CD14-positive monocyte (primary cell): Measurements from ENCODE around the gene DNAJC1. TPM values are rescaled to one million over a fixed set of nuclear protein-coding genes. Genes with fewer than 3 reads are reported as not detected.

Source experiments
- DNase-seq, 3 donors: peaks; one replicate each; pipeline ENCODE4 v3.0.0-alpha.2; 2011 to 2022
- H2AFZ ChIP-seq: 2 replicates; pipeline ENCODE4 v1.6.0; 2012; ENCODE audit warnings: mild to moderate bottlenecking, low read depth, low read length, inconsistent platforms; ENCODE audit not compliant: insufficient read depth, poor library complexity, severe bottlenecking
- H3K27ac ChIP-seq, 2 donors: 1 replicate in 1 of 2; 2 replicates in 1 of 2; pipeline ENCODE4 v1.5.1; 2012 to 2013; ENCODE audit warnings: low read length in 2 of 2, control low read depth in 1 of 2, inconsistent platforms in 1 of 2, low read depth in 1 of 2, mild to moderate bottlenecking in 1 of 2
- H3K27me3 ChIP-seq, 2 donors: one replicate each; pipeline versions ENCODE4 v1.6.0 to v1.6.1; 2011 to 2013; ENCODE audit warnings: low read length in 2 of 2; ENCODE audit not compliant: control insufficient read depth in 2 of 2, insufficient read depth in 2 of 2
- H3K36me3 ChIP-seq, 2 donors: replicated peaks in 1 of 2; 1 replicate in 1 of 2; 2 replicates in 1 of 2; pipeline versions ENCODE4 v1.5.1 to v1.6.1; 2012 to 2013; ENCODE audit warnings: low read length in 2 of 2, control low read depth in 1 of 2, inconsistent platforms in 1 of 2, mild to moderate bottlenecking in 1 of 2; ENCODE audit not compliant: insufficient read depth in 2 of 2, control insufficient read depth in 1 of 2
- H3K4me1 ChIP-seq, 2 donors: 1 replicate in 1 of 2; 2 replicates in 1 of 2; pipeline versions ENCODE4 v1.5.1 to v1.6.1; 2012 to 2013; ENCODE audit warnings: low read length in 2 of 2, control low read depth in 1 of 2, inconsistent platforms in 1 of 2, mild to moderate bottlenecking in 1 of 2, moderate library complexity in 1 of 2; ENCODE audit not compliant: insufficient read depth in 2 of 2, control insufficient read depth in 1 of 2
- H3K4me2 ChIP-seq: replicated peaks from 2 replicates; pipeline ENCODE3; 2012; ENCODE audit warnings: low read length, moderate library complexity, mild to moderate bottlenecking; ENCODE audit not compliant: poor library complexity, severe bottlenecking; ENCODE audit errors: extremely low read depth
- H3K4me3 ChIP-seq, 3 experiments: fragments of 200-600 bp in 1 of 3; sonication (generic) in 1 of 3; replicated peaks in 1 of 3; 1 replicate in 2 of 3; 2 replicates in 1 of 3; pipeline ENCODE4 v1.5.1; 2011 to 2013; ENCODE audit warnings: low read length in 3 of 3, mild to moderate bottlenecking in 3 of 3, control low read depth in 2 of 3, low read depth in 2 of 3, inconsistent platforms in 1 of 3, moderate library complexity in 1 of 3
- H3K79me2 ChIP-seq: 2 replicates; pipeline ENCODE4 v1.6.0; 2012; ENCODE audit warnings: mild to moderate bottlenecking, control low read depth, inconsistent platforms, low read length, moderate library complexity; ENCODE audit not compliant: insufficient read depth
- H3K9ac ChIP-seq: 2 replicates; pipeline ENCODE4 v1.6.0; 2017; ENCODE audit warnings: low read length, mild to moderate bottlenecking; ENCODE audit not compliant: insufficient read depth, poor library complexity, severe bottlenecking
- H3K9me3 ChIP-seq, 2 donors: replicated peaks in 1 of 2; 1 replicate in 1 of 2; 2 replicates in 1 of 2; pipeline versions ENCODE4 v1.5.1 to v1.6.1; 2012 to 2013; ENCODE audit warnings: low read length in 2 of 2, control low read depth in 1 of 2; ENCODE audit not compliant: control insufficient read depth in 1 of 2, insufficient read depth in 1 of 2
- H4K20me1 ChIP-seq: 2 replicates; pipeline ENCODE4 v1.6.0; 2012; ENCODE audit warnings: mild to moderate bottlenecking, low read length, control low read depth, moderate library complexity; ENCODE audit not compliant: insufficient read depth
- H3K27ac Mint-ChIP-seq, 7 donors: one replicate each; pipeline ENCODE4 v1.8.0; 2020; ENCODE audit warnings: mild to moderate bottlenecking in 7 of 7, mixed read lengths in 7 of 7, moderate library complexity in 6 of 7, inconsistent platforms in 2 of 7
- H3K27me3 Mint-ChIP-seq, 3 donors: one replicate each; pipeline ENCODE4 v1.8.0; 2021 to 2022; ENCODE audit warnings: low read depth in 3 of 3, mild to moderate bottlenecking in 3 of 3, mixed read lengths in 3 of 3, moderate library complexity in 3 of 3, inconsistent platforms in 1 of 3
- H3K36me3 Mint-ChIP-seq, 2 donors: one replicate each; pipeline ENCODE4 v1.8.0; 2020; ENCODE audit warnings: mixed read lengths in 2 of 2, inconsistent platforms in 1 of 2, mild to moderate bottlenecking in 1 of 2
- H3K4me1 Mint-ChIP-seq: one replicate; pipeline ENCODE4 v1.8.0; 2020; ENCODE audit warnings: mild to moderate bottlenecking, mixed read lengths
- H3K4me3 Mint-ChIP-seq, 2 donors: one replicate each; pipeline ENCODE4 v1.8.0; 2020; ENCODE audit warnings: mild to moderate bottlenecking in 2 of 2, mixed read lengths in 2 of 2, moderate library complexity in 1 of 2
- H3K9me3 Mint-ChIP-seq, 7 donors: one replicate each; pipeline ENCODE4 v1.8.0; 2020 to 2022; ENCODE audit warnings: mixed read lengths in 7 of 7, mild to moderate bottlenecking in 6 of 7, moderate library complexity in 6 of 7, inconsistent platforms in 2 of 7
- CTCF ChIP-seq: fragments of 200-600 bp; IDR thresholded peaks from one replicate; pipeline ENCODE4 v1.8.0; 2022; ENCODE audit warnings: antibody characterized with exemption, mild to moderate bottlenecking
- WGBS: methylation state at CpG from one replicate; pipeline ENCODE4 v1.1.5; 2013; ENCODE audit warnings: missing lambda C conversion rate; ENCODE audit not compliant: insufficient coverage; 5-methylcytosine and 5-hydroxymethylcytosine counted together
- intact Hi-C, 2 donors: fragments of 100-400 bp; cut with micrococcal nuclease; formaldehyde crosslinking; loops; one replicate each; pipeline versions ENCODE4 v1.15.0 to v1.15.1; 2023
- polyA plus RNA-seq, 3 donors: library from polyadenylated mRNA; depleted of rRNA in 1 of 3; unstranded in 2 of 3; stranded (reverse) in 1 of 3; fragments of 300-500 nt in 2 of 3; fragments of >200 nt in 1 of 3; fragmentation: Illumina TruSeq in 2 of 3; gene quantifications; 1 replicate in 2 of 3; 2 replicates in 1 of 3; pipeline ENCODE4 v1.2.3, GENCODE V29; 2012 to 2021

DNAJC1 gene
- polyA plus RNA-seq, 3 donors, result 11.4 to 12.9 (median 12.5) TPM

GRCh38 chr10:21946946-21947345 is 56.6 kb downstream of the DNAJC1 start:
- Histone ChIP-seq H3K4me3 (no peak overlapping the region), H3K9ac (no peak overlapping the region), H2AFZ (no peak overlapping the region), H3K27me3 (no peaks in the 10 kb centered on the region), H3K4me2 (no peak overlapping the region), H4K20me1 (no peaks in the 10 kb centered on the region), H3K27ac (no peak overlapping the region), H3K79me2 (peaks cover 7% of the 10 kb centered on the region), H3K36me3 (no peaks in the 10 kb centered on the region), H3K9me3 (no peaks in the 10 kb centered on the region), H3K4me1 (peaks cover 10 to 20% of the 10 kb centered on the region in 2 donors)
- Mint-ChIP-seq H3K36me3 (peaks cover 0 to 6% of the 10 kb centered on the region in 2 donors), H3K27me3 (peaks cover 0 to 2% (median 0%) of the 10 kb centered on the region in 3 donors), H3K4me3 (no peak overlapping the region), H3K9me3 (no peaks in the 10 kb centered on the region), H3K27ac (no peak overlapping the region), H3K4me1 (peaks cover 33% of the 10 kb centered on the region)
- no peak for DNase-seq
- no peak for TF ChIP-seq CTCF
- intact Hi-C loops, result no loop called here

GRCh38 chr10:21944727-21945386 is 58.7 kb downstream of the DNAJC1 start:
- Histone ChIP-seq H3K4me2 (no peak overlapping the region), H3K27ac (no peak overlapping the region), H3K4me3 (no peak overlapping the region), H3K9me3 (no peaks in the 10 kb centered on the region), H3K36me3 (no peaks in the 10 kb centered on the region), H3K4me1 (peaks cover 10 to 20% of the 10 kb centered on the region in 2 donors), H3K27me3 (no peaks in the 10 kb centered on the region), H2AFZ (no peak overlapping the region), H4K20me1 (no peaks in the 10 kb centered on the region), H3K9ac (no peak overlapping the region), H3K79me2 (peaks cover under 1% of the 10 kb centered on the region)
- 20% methylated on average over 1 of the region's 2 CpGs for WGBS
- TF ChIP-seq CTCF, result no peak
- H3K27me3 Mint-ChIP-seq, result peaks cover 0 to 3% (median 0%) of the 10 kb centered on the region in 3 donors
- peaks cover 33% of the 10 kb centered on the region for H3K4me1 Mint-ChIP-seq
- no peak overlapping the region for H3K27ac Mint-ChIP-seq
- H3K4me3 Mint-ChIP-seq, result peak overlapping the region in 1 of 2 donors; percentile 16
- H3K9me3 Mint-ChIP-seq, result peaks cover 0 to under 1% (median 0%) of the 10 kb centered on the region in 7 donors
- intact Hi-C loops, result no loop called here
- no peak for DNase-seq
- H3K36me3 Mint-ChIP-seq, result peaks cover 3 to 7% of the 10 kb centered on the region in 2 donors
